Glomerular endothelial cell (primary cell): Measurements from ENCODE around the gene PRKCQ. TPM values are rescaled to one million over a fixed set of nuclear protein-coding genes. Genes with fewer than 3 reads are reported as not detected.
"Not testable (repeated sequence)": the region's sequence is repeated elsewhere in the genome, so short reads cannot be mapped to it uniquely, and the experiment has no call there.

ENCODE experiments used
- DNase-seq: peaks from one replicate; pipeline ENCODE4 v3.0.0-alpha.2; 2011; ENCODE audit warnings: low read depth, low spot score; ENCODE audit errors: extremely low read depth
- total RNA-seq: library from RNA; depleted of rRNA; stranded (reverse); fragments of >200 nt; gene quantifications from 2 replicates; pipeline ENCODE4 v1.2.3, GENCODE V29; 2015

The PRKCQ gene
- total RNA-seq, 1 donor from 2014 or later, result 1.8 TPM

DNA sequence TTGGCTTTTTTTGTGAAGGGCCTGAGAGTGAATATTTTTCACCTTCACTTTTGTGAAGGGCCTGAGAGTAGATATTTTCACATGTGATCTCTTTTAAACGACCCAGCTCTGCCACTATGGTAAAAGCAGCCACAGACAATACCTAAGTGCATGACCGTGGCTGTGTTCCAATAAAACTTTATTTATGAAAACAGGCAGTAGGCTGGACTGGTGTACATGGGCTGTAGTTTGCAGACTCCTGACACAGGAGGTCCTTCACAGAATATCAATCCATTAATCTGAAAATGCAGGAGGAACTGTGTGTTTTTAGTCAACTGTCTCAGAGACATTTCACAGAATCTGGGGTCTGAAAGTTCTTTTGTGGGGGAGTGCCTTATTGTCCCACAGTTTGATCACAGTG, 186.9 kb downstream of the PRKCQ start:
- DNase-seq, result no peak

DNA sequence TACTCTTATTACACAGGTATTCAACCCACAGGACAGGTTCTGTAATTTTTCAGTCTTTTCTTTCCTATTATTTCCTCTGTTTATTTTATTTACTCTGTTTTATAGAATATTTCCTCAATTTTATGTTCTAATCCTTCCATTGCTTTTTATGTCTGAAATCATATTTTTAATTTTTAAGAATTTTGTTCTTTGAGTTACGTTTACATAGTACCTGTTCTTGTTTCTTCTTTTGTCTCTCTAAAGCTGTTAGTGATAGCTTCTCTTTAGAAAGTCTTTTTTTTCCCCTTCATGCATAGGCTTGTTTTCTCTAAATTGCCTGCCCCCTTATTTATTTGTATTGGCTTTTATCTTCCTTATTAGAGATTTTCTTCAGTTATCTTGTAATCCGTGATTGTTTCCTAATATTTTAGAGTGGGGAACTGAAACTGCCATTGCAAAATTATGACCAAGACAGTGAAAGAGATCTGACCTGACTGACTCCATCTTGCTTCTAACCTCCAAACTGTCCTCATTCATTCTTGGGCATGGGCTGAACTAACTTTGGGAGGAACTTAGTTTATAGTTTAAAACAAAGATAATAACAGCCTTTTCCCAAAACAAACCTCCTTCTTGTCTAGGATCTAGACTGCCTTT, 189.7 kb downstream of the PRKCQ start:
- no peak for DNase-seq

DNA sequence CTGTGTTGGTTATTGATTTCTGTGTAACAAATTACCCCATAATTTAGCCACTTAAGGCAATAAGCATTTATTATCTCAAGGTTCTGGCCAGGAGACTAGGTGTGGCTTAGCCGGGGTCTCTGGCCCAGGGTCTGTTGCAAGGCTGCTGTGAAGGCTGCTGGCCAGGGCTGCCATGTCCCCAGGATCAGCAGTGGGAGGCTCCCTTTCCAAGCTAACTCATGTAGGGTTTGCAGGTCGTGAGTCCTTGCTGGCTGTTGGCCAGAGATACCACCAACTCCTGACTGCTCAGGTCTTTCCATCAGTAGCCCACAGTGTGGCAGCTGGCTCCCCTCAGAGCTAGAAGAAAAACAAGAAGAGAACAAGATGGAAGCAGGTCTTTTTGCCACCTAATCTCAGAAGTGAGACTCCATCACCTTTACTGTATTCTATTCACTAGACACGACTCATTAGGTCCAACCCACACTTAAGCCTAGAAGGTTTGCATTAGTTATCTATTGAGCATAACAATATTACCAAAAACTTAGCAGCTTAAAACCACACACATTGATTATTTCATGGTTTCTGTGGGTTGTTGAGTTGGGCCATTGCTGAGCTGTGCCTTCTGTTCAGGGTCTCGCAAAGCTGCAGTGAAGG, 191.7 kb downstream of the PRKCQ start:
- no peak for DNase-seq

DNA sequence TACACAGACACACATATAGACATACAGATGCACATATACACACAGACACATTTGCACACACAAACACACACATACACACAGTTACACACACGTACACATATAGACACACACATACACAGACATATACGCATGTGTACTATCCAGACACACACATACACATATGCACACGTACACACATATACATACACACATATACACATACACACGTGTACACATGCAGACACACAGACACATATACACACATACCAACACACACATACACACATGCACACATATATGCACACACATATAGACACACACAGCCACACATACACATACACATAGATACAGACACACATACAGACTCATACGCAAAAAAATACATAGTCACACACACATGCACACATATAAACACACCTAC, 193.1 kb downstream of the PRKCQ start:
- no peak for DNase-seq

DNA sequence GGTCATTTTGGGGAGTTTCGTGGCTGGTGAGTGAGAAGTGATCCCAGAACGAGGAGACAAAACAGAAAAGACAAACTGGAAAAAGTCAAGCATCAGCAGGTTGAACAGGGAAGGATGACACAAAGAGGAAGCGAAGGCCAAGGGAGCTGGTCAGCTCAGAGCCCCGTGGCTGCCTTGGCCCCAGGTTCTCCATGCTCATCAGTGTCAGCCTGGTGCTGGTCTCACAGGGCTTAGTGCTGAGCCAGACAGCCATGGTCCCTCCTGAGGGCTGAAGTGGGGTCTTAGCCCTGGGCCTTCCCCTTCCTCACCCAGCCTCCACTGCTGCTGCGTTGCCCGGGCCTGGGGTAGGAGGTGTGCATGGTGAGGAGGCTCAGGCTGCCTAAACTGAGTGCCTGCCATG, 193.7 kb downstream of the PRKCQ start:
- DNase-seq, result no peak

DNA sequence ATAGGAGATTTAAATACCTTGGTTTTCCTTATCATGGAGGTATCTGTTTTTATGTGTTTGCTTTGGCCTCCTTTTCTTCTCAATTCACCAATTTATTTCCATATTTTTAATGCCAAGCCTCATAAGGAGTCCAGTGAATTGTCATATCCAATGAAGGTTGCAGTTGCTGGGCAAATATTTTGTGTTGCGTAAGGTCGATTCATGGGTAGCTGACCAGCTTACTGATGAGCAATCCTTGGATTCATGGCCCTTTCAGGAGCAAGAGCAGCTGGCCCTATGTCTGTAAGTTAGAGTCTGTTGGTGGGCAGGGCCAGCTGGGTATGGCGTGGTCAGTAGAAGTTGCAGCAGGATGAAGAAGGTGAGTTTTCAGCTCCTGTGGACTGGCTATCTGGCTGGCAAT, 194.4 kb downstream of the PRKCQ start:
- no peak for DNase-seq

DNA sequence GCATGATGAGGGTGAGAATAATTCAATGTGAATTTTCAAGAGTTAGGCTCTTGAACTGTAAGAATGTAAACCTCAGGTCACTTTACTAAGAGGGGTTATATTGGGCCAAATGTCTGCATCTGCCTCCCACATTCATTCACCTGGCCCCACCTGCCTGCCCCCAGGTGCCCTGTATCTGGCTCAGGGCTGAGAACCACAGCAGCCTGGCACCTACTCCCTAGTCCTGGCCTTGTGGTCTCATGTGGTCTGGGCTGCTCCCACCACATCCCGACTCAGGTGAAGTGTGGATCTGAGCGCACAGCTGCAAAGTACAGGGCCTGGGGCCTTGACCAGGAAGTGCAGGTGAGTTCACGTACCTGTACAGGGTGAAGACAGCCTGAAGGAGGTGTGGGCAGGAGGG, 195.2 kb downstream of the PRKCQ start:
- no peak for DNase-seq

DNA sequence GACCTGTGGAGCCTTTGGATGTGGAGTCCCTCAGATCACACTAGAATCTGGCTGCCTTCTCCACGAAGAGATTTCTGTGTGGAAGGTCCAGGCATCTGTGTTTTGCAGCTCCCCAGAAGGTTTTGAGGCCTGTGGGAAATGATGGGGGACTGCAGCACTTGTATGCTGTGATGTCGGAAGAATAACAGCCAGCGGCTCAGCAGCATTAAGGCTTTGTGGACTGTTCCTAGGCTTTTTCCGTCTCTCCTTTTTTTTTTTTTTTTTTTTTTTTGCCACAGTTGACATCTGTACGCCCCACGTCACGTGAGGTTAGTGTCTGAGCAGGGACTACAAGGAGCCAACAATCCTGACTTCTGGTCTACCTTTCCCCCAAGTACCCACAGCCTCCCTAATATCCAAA, 196.0 kb downstream of the PRKCQ start:
- DNase-seq, result no peak

DNA sequence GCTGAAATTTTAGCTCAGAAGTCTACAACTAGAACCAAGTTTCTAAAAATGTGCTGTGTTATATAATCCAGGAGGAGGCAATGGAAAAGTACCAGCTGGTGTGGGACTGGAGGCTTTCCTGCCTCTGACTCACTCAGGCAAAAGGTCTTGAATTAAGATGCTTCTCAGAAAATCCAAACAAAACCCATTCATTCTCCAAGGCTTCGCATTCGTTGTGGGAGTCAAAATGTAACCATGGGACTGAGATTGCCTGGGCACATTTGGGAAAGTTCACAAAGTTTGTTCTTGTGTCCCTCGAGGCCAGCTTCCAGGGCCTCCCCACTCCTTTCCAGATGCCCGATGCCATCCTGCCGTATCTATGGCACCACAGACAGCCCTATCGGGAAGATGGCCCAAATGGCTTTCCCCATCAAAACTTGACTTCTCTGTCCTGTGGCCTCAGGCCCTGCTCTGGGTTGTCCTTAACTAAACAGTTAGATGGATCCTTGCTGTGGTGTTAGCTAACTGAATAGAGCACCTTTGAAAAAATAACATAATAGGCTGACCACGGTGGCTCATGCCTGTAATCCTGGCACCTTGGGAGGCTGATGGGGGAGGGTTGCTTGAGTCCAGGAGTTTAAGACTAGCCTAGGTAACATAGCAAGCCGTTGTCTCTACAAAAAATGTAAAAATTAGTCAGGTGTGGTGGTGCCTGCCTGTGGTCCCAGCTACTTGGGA, 196.8 kb downstream of the PRKCQ start:
- DNase-seq, result no peak

DNA sequence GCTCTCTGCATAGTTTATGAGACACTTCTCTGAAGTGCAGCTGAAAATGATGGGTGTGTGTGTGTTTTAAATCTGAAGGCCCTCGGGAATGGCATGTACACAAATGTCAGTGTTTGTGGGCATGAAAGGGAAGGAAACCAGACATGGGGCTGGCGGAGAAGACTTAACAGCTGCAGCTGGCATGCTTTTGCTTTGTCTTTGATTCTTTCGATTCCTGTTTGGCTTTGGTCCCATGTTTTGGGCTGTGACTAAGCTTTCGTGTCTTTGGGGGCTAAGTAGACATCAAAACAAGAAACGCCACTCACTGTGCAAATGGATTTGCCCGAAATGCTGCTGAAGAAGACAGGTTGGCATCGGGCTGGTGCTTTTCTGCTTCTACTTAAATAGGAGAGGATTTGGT, 198.0 kb downstream of the PRKCQ start:
- peak; percentile 48 for DNase-seq

DNA sequence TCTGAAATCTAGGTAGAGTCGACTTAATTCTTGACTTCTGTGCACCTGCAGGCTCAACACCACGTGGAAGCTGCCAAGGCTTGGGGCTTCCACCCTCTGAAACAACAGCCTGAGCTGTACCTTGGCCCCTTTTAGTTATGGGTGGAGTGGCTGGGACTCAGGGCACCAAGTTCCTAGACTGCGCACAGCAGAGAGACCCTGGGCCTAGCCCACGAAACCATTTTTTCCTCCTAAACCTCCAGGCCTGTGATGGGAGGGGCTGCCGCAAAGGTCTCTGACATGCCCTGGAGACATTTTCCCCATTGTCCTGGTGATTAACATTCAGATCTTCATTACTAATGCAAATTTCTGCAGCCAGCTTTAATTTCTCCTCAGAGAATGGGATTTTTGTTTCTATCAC, 199.6 kb downstream of the PRKCQ start:
- DNase-seq, result not testable (repeated sequence)

DNA sequence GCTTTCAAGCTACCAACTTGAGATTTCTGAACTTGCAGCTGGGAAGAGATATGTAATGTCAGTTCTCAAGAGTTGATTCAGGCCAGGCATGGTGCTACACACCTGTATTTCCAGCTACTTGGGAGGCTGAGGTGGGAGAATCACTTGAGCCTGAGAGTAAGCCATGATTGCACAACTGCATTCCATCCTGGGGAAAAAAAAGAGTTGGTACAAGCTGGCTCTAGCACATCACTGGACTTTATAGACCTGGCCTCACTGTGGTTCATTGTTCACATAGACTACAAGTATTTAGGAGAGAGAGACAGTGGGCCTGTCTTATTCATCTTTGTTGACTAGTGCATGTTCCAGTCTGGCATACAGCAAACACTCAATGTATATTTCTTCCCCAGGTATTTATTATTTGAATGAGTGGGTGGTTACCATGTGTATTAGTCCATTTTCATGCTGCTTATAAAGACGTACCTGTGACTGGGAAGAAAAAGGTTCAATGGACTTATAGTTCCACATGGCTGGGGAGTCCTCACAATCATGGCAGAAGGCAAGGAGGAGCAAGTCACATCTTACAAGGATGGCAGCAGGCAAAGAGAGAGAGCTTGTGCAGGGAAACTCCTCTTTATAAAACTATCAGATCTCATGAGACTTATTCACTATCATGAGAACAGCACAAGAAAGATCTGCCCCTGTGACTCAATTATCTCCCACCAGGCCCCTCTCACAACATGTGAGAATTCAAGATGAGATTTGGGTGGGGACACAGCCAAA, 200.9 kb downstream of the PRKCQ start:
- DNase-seq, result no peak
